Prostate gland (tissue), 2 donors: Measurements from ENCODE around the gene PIK3CA. TPM values are rescaled to one million over a fixed set of nuclear protein-coding genes. Genes with fewer than 3 reads are reported as not detected.

Experiments used
- DNase-seq: peaks from one replicate; pipeline ENCODE4 v3.0.0-alpha.2; 2019; ENCODE audit warnings: low spot score
- H3K27ac ChIP-seq, 2 donors: fragments of 200-600 bp; sonication (generic); 2 replicates each; pipeline ENCODE4 v1.5.1; 2017 to 2019
- H3K27me3 ChIP-seq: fragments of 200-600 bp; sonication (generic); replicated peaks from 2 replicates; pipeline ENCODE4 v1.5.1; 2019; ENCODE audit not compliant: insufficient read depth
- H3K36me3 ChIP-seq, 2 donors: fragments of 200-600 bp; sonication (generic); 1 replicate in 1 of 2; 2 replicates in 1 of 2; pipeline versions ENCODE4 v1.5.1 to v1.8.1; 2017 to 2019
- H3K4me1 ChIP-seq: fragments of 200-600 bp; sonication (generic); replicated peaks from 2 replicates; pipeline ENCODE4 v1.5.1; 2019
- H3K4me3 ChIP-seq, 2 donors: fragments of 200-600 bp; sonication (generic); 2 replicates each; pipeline ENCODE4 v1.5.1; 2017 to 2019
- H3K9me3 ChIP-seq: fragments of 200-600 bp; sonication (generic); 2 replicates; pipeline ENCODE4 v1.5.1; 2017
- CTCF ChIP-seq, 4 experiments: fragments of 200-600 bp in 2 of 4; fragments of 450-650 bp in 2 of 4; sonication (generic) in 2 of 4; IDR thresholded peaks; 1 replicate in 3 of 4; 2 replicates in 1 of 4; pipeline ENCODE4 v1.5.1; 2016 to 2019; ENCODE audit warnings: antibody characterized with exemption in 4 of 4, mild to moderate bottlenecking in 2 of 4, moderate library complexity in 2 of 4
- POLR2A ChIP-seq: fragments of 450-650 bp; IDR thresholded peaks from one replicate; pipeline ENCODE4 v1.6.1; 2016; ENCODE audit warnings: antibody characterized with exemption, mild to moderate bottlenecking
- POLR2AphosphoS5 ChIP-seq: sonication (generic); formaldehyde crosslinking; IDR thresholded peaks from one replicate; pipeline ENCODE4 v1.6.1; 2017; ENCODE audit warnings: antibody characterized with exemption
- WGBS: methylation state at CpG from one replicate; pipeline ENCODE4 v1.1.5; 2018; 5-methylcytosine and 5-hydroxymethylcytosine counted together
- intact Hi-C: fragments of 100-400 bp; cut with DNase I; formaldehyde crosslinking; loops from one replicate; pipeline ENCODE4 v1.14.2; 2022
- total RNA-seq, 2 donors: library from RNA; depleted of rRNA; stranded (reverse); fragments of >200 nt; gene quantifications; one replicate each; pipeline ENCODE4 v1.1.0, GENCODE V29; 2016

Gene PIK3CA
- total RNA-seq, 2 donors from 2014 or later, result 10.2 to 21.9 TPM

GRCh38 chr3:179181021-179181472, 32.9 kb downstream of the PIK3CA start:
- TF ChIP-seq CTCF (IDR thresholded peaks at IDR 0.05), result no peak
- TF ChIP-seq POLR2A, result no peak
- TF ChIP-seq POLR2AphosphoS5, result no peak
- Histone ChIP-seq H3K4me1 (peaks cover 2% of the 10 kb centered on the region), H3K36me3 (no peaks in the 10 kb centered on the region), H3K27ac (peak overlapping the region; percentile 6 to 27), H3K4me3 (no peak overlapping the region), H3K9me3 (no peaks in the 10 kb centered on the region), H3K27me3 (no peaks in the 10 kb centered on the region)
- no peak for DNase-seq
- intact Hi-C loops, result loop anchor here (5.0 kb wide), 1 partner anchor 34 kb away; the partner anchor contains the start of gene PIK3CA
- 44% methylated on average over 1 of the region's 1 CpG for WGBS

GRCh38 chr3:179181993-179182551, 33.9 kb downstream of the PIK3CA start:
- Histone ChIP-seq H3K4me3 (no peak overlapping the region), H3K27me3 (no peaks in the 10 kb centered on the region), H3K4me1 (peaks cover 2% of the 10 kb centered on the region), H3K9me3 (no peaks in the 10 kb centered on the region), H3K36me3 (no peaks in the 10 kb centered on the region), H3K27ac (peak overlapping the region in 1 of 2 donors; percentile 27)
- DNase-seq, result no peak
- 70% methylated on average over 4 of the region's 4 CpGs for WGBS
- TF ChIP-seq POLR2A, result no peak
- no peak for TF ChIP-seq POLR2AphosphoS5
- no peak for TF ChIP-seq CTCF (IDR thresholded peaks at IDR 0.05)
- intact Hi-C loops, result loop anchor here (5.0 kb wide), 1 partner anchor 35 kb away; the partner anchor contains the start of gene PIK3CA

- no peak for DNase-seq
- 93% methylated on average over 1 of the region's 1 CpG for WGBS
- Histone ChIP-seq H3K4me1 (peaks cover 2% of the 10 kb centered on the region), H3K27ac (no peak overlapping the region), H3K4me3 (no peak overlapping the region), H3K36me3 (no peaks in the 10 kb centered on the region), H3K9me3 (no peaks in the 10 kb centered on the region), H3K27me3 (no peaks in the 10 kb centered on the region)
- intact Hi-C loops, result loop anchor here (5.0 kb wide), 1 partner anchor 36 kb away; the partner anchor contains the start of gene PIK3CA
- TF ChIP-seq CTCF (IDR thresholded peaks at IDR 0.05) (no peak), POLR2AphosphoS5 (no peak), POLR2A (no peak)
These were observed 34.7 kb downstream of the PIK3CA start for GRCh38 chr3:179182902-179183301.

- no peaks in the 10 kb centered on the region for H3K4me1 ChIP-seq
- intact Hi-C loops, result loop anchor here (5.0 kb wide), 1 partner anchor 38 kb away; the partner anchor contains the start of gene PIK3CA
- DNase-seq, result no peak
- no peaks in the 10 kb centered on the region for H3K9me3 ChIP-seq
- no peaks in the 10 kb centered on the region for H3K36me3 ChIP-seq
- H3K27ac ChIP-seq, result no peak overlapping the region
- WGBS, result 82% methylated on average over 1 of the region's 1 CpG
- H3K4me3 ChIP-seq, result no peak overlapping the region
- no peaks in the 10 kb centered on the region for H3K27me3 ChIP-seq
- no peak for TF ChIP-seq POLR2AphosphoS5
- no peak for TF ChIP-seq CTCF (IDR thresholded peaks at IDR 0.05)
- no peak for TF ChIP-seq POLR2A
These were observed 36.7 kb downstream of the PIK3CA start for GRCh38 chr3:179184826-179185225.

- TF ChIP-seq POLR2A, result no peak
- TF ChIP-seq POLR2AphosphoS5, result no peak
- no peak for TF ChIP-seq CTCF (IDR thresholded peaks at IDR 0.05)
- H3K4me1 ChIP-seq, result no peaks in the 10 kb centered on the region
- intact Hi-C loops, result no loop called here
- no peak overlapping the region for H3K4me3 ChIP-seq
- no peaks in the 10 kb centered on the region for H3K9me3 ChIP-seq
- DNase-seq, result no peak
- H3K36me3 ChIP-seq, result no peaks in the 10 kb centered on the region
- H3K27ac ChIP-seq, result no peak overlapping the region
- no peaks in the 10 kb centered on the region for H3K27me3 ChIP-seq
- WGBS, result 80% methylated on average over 3 of the region's 3 CpGs
These were observed 38.3 kb downstream of the PIK3CA start for GRCh38 chr3:179186426-179186825.
